Endothelial cell of umbilical vein (primary cell): ENCODE data around the gene CCDC171. TPM values are rescaled to one million over a fixed set of nuclear protein-coding genes. Genes with fewer than 3 reads are reported as not detected.

Source experiments
- BruUV-seq: library from RNA; stranded (reverse); fragments of 400-500 nt; replicated peaks from 2 replicates; lab custom pipeline; 2021; lab: Mats Ljungman, UMichigan
- CTCF ChIA-PET: fragments of 300-600, 350-600 bp; sonication (Branson Sonifier 250); formaldehyde crosslinking; loops from one replicate; lab custom pipeline; 2021; ENCODE audit warnings: antibody characterized with exemption, inconsistent platforms; lab: Charles Lee
- POLR2A ChIA-PET: fragments of 300-600, 350-600 bp; sonication (Branson Sonifier 250); formaldehyde crosslinking; loops from one replicate; lab custom pipeline; 2021; ENCODE audit warnings: antibody characterized with exemption, inconsistent platforms; lab: Charles Lee
- DNase-seq: peaks from one replicate; pipeline ENCODE4 v3.0.0-alpha.2; 2011; ENCODE audit warnings: low read depth, low spot score
- FAIRE-seq: peaks from 2 replicates; lab custom pipeline; 2011; peaks lifted over from hg19 to GRCh38; lab: Jason Lieb, UNC
- H2AFZ ChIP-seq: 2 replicates; pipeline ENCODE4 v1.6.0; 2012; ENCODE audit warnings: low read depth, low read length, control low read depth, inconsistent platforms
- H3K27ac ChIP-seq: 2 replicates; pipeline ENCODE4 v1.5.1; 2011; ENCODE audit warnings: low read depth, mild to moderate bottlenecking, control low read depth, low read length, moderate library complexity; ENCODE audit not compliant: insufficient read depth
- H3K27me3 ChIP-seq, 2 experiments: 2 replicates each; pipeline versions ENCODE4 v1.6.0 to v1.6.1; 2011; ENCODE audit warnings: low read length in 2 of 2, mixed read lengths in 1 of 2; ENCODE audit not compliant: control insufficient read depth in 2 of 2, insufficient read depth in 2 of 2
- H3K36me3 ChIP-seq, 2 experiments: 2 replicates in 1 of 2; 3 replicates in 1 of 2; pipeline ENCODE4 v1.5.1; 2011; ENCODE audit warnings: low read length in 2 of 2, mild to moderate bottlenecking in 1 of 2, moderate library complexity in 1 of 2; ENCODE audit not compliant: control insufficient read depth in 2 of 2, insufficient read depth in 2 of 2; ENCODE audit errors: extremely low read depth in 1 of 2
- H3K4me1 ChIP-seq: 3 replicates; pipeline ENCODE4 v1.5.1; 2011; ENCODE audit warnings: mild to moderate bottlenecking, low read length; ENCODE audit not compliant: control insufficient read depth, insufficient read depth; ENCODE audit errors: extremely low read depth
- H3K4me2 ChIP-seq: 2 replicates; pipeline ENCODE4 v1.6.1; 2011; ENCODE audit warnings: low read length, control low read depth, mixed read lengths; ENCODE audit not compliant: insufficient read depth
- H3K4me3 ChIP-seq, 3 experiments: fragments of 200-600 bp in 1 of 3; sonication (generic), shearing (Covaris generic) in 1 of 3; replicated peaks in 1 of 3; 2 replicates each; pipeline ENCODE4 v1.5.1; 2011 to 2016; ENCODE audit warnings: control low read depth in 3 of 3, low read length in 3 of 3, mild to moderate bottlenecking in 2 of 3, inconsistent platforms in 1 of 3, low read depth in 1 of 3, moderate library complexity in 1 of 3; ENCODE audit not compliant: insufficient read depth in 1 of 3
- H3K79me2 ChIP-seq: 2 replicates; pipeline ENCODE4 v1.6.0; 2012; ENCODE audit warnings: low read length, inconsistent platforms; ENCODE audit not compliant: control insufficient read depth, insufficient read depth
- H3K9ac ChIP-seq: replicated peaks from 2 replicates; pipeline ENCODE3; 2011; ENCODE audit warnings: low read length, control low read depth; ENCODE audit not compliant: insufficient read depth; ENCODE audit errors: extremely low read depth
- H3K9me1 ChIP-seq: replicated peaks from 3 replicates; pipeline ENCODE4 v1.6.0; 2011; ENCODE audit warnings: mild to moderate bottlenecking, low read length; ENCODE audit not compliant: control insufficient read depth, insufficient read depth; ENCODE audit errors: extremely low read depth
- H3K9me3 ChIP-seq: replicated peaks from 2 replicates; pipeline ENCODE4 v1.5.1; 2012; ENCODE audit warnings: low read length, inconsistent platforms; ENCODE audit not compliant: control insufficient read depth, insufficient read depth
- H4K20me1 ChIP-seq: replicated peaks from 2 replicates; pipeline ENCODE3; 2011; ENCODE audit warnings: mild to moderate bottlenecking, low read length; ENCODE audit not compliant: control insufficient read depth, insufficient read depth; ENCODE audit errors: extremely low read depth
- EZH2 ChIP-seq: IDR thresholded peaks from 2 replicates; pipeline ENCODE4 v1.6.1; 2012; ENCODE audit warnings: borderline replicate concordance, low read depth, mild to moderate bottlenecking, moderate library complexity, low read length, inconsistent platforms; ENCODE audit not compliant: severe bottlenecking
- FOS ChIP-seq: IDR thresholded peaks from 2 replicates; pipeline ENCODE4 v1.6.1; 2011; ENCODE audit warnings: mild to moderate bottlenecking, low read length, moderate library complexity, borderline replicate concordance; ENCODE audit not compliant: insufficient read depth
- GATA2 ChIP-seq: IDR thresholded peaks from 2 replicates; pipeline ENCODE4 v1.7.0; 2011; ENCODE audit warnings: low read depth, mild to moderate bottlenecking, moderate library complexity, mixed read lengths, low read length; ENCODE audit not compliant: insufficient read length, insufficient read depth
- JUN ChIP-seq: IDR thresholded peaks from 2 replicates; pipeline ENCODE4 v1.6.1; 2011; ENCODE audit warnings: borderline replicate concordance, low read depth; ENCODE audit not compliant: insufficient read length, insufficient read depth
- MYC ChIP-seq: IDR thresholded peaks from one replicate; pipeline ENCODE4 v1.6.1; 2011; ENCODE audit warnings: mild to moderate bottlenecking, low read depth, low read length
- POLR2AphosphoS5 ChIP-seq: IDR thresholded peaks from 2 replicates; pipeline ENCODE4 v1.6.1; 2012; ENCODE audit warnings: low read depth, mild to moderate bottlenecking, control low read depth, low read length, moderate library complexity; ENCODE audit not compliant: insufficient read depth
- dilution Hi-C: fragments of 300-500 bp; cut with MboI; formaldehyde crosslinking; loops from one replicate; pipeline ENCODE4 v1.15.0; 2019; ENCODE audit warnings: low sequenced_read_pairs; ENCODE audit not compliant: extremely low pct_ligation_motif_present
- intact Hi-C: fragments of 100-400 bp; cut with micrococcal nuclease; formaldehyde crosslinking; loops from one replicate; pipeline ENCODE4 v1.10.0; 2022
- polyA plus RNA-seq, 4 experiments: library from polyadenylated mRNA; depleted of rRNA in 3 of 4; stranded (reverse) in 3 of 4; unstranded in 1 of 4; fragments of >200 nt; gene quantifications; 2 replicates each; pipeline versions ENCODE4 v1.2.1 to v1.2.3, GENCODE V29; 2011 to 2012; ENCODE audit warnings: missing spikeins in 1 of 4
- total RNA-seq: library from RNA; stranded (reverse); gene quantifications from 2 replicates; pipeline ENCODE4 v1.2.3, GENCODE V29; 2021
- TF ChIP-seq, protein P1 (sequence below), 2 donors: IDR thresholded peaks; 1 replicate in 1 of 2; 2 replicates in 1 of 2; pipeline ENCODE4 v1.5.1; 2011; ENCODE audit warnings: low read length in 2 of 2, mild to moderate bottlenecking in 2 of 2, moderate library complexity in 2 of 2, control low read depth in 1 of 2, inconsistent platforms in 1 of 2, low read depth in 1 of 2; ENCODE audit not compliant: insufficient read depth in 1 of 2; ENCODE audit errors: extremely low read depth in 1 of 2

CCDC171 gene
- total and polyA plus RNA-seq, 2 donors (not counting 3 experiments of a cell fraction or from before 2014, with no cell fraction given), result 0.58 to 1.4 TPM

- CTCF ChIA-PET, result no interaction called here
- no peaks in the 10 kb centered on the region for H3K4me1 ChIP-seq
- H3K79me2 ChIP-seq, result no peaks in the 10 kb centered on the region
- no peak overlapping the region for H3K4me2 ChIP-seq
- dilution Hi-C loops (no loop called here), intact Hi-C loops (no loop called here)
- no TSS peak for BruUV-seq
- no peaks in the 10 kb centered on the region for H3K9me1 ChIP-seq
- H3K27me3 ChIP-seq, result no peaks in the 10 kb centered on the region
- H4K20me1 ChIP-seq, result no peaks in the 10 kb centered on the region
- H2AFZ ChIP-seq, result no peak overlapping the region
- no peaks in the 10 kb centered on the region for H3K9me3 ChIP-seq
- POLR2A ChIA-PET, result no interaction called here
- H3K4me3 ChIP-seq, result no peak overlapping the region
- H3K36me3 ChIP-seq, result no peaks in the 10 kb centered on the region
- no peak overlapping the region for H3K27ac ChIP-seq
- H3K9ac ChIP-seq, result no peak overlapping the region
- DNase-seq (no peak), FAIRE-seq (no peak)
- no peak for TF ChIP-seq EZH2
- TF ChIP-seq JUN, result no peak
- TF ChIP-seq GATA2, result no peak
- TF ChIP-seq FOS, result no peak
- TF ChIP-seq MYC, result no peak
- TF ChIP-seq, protein P1, sequence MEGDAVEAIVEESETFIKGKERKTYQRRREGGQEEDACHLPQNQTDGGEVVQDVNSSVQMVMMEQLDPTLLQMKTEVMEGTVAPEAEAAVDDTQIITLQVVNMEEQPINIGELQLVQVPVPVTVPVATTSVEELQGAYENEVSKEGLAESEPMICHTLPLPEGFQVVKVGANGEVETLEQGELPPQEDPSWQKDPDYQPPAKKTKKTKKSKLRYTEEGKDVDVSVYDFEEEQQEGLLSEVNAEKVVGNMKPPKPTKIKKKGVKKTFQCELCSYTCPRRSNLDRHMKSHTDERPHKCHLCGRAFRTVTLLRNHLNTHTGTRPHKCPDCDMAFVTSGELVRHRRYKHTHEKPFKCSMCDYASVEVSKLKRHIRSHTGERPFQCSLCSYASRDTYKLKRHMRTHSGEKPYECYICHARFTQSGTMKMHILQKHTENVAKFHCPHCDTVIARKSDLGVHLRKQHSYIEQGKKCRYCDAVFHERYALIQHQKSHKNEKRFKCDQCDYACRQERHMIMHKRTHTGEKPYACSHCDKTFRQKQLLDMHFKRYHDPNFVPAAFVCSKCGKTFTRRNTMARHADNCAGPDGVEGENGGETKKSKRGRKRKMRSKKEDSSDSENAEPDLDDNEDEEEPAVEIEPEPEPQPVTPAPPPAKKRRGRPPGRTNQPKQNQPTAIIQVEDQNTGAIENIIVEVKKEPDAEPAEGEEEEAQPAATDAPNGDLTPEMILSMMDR (IDR thresholded peaks at IDR 0.05; ENCODE audit: extremely low read depth in 1 of 2, insufficient read depth in 1 of 2, low read depth in 1 of 2, low read length in 2 of 2), result no peak
- no peak for TF ChIP-seq POLR2AphosphoS5
These were observed 194.1 kb downstream of the CCDC171 start for GRCh38 chr9:15746905-15747304.
